Transverse colon (tissue), 4 donors: ENCODE data around the gene CDIPT.

Experiments used
- CTCF ChIP-seq, 5 experiments: fragments of 200-600 bp in 3 of 5; fragments of 450-650 bp in 2 of 5; sonication (generic) in 3 of 5; IDR thresholded peaks; 1 replicate in 2 of 5; 2 replicates in 3 of 5; pipeline ENCODE4 v1.5.1; 2016 to 2017; ENCODE audit warnings: antibody characterized with exemption in 5 of 5, inconsistent platforms in 3 of 5, mild to moderate bottlenecking in 2 of 5, moderate library complexity in 1 of 5
- POLR2A ChIP-seq: fragments of 450-650 bp; IDR thresholded peaks from one replicate; pipeline ENCODE4 v1.6.1; 2016; ENCODE audit warnings: antibody characterized with exemption, mild to moderate bottlenecking, moderate library complexity
- POLR2AphosphoS5 ChIP-seq, 3 donors: sonication (generic); formaldehyde crosslinking; IDR thresholded peaks; one replicate each; pipeline ENCODE4 v1.6.1; 2016; ENCODE audit warnings: antibody characterized with exemption in 3 of 3

DNA sequence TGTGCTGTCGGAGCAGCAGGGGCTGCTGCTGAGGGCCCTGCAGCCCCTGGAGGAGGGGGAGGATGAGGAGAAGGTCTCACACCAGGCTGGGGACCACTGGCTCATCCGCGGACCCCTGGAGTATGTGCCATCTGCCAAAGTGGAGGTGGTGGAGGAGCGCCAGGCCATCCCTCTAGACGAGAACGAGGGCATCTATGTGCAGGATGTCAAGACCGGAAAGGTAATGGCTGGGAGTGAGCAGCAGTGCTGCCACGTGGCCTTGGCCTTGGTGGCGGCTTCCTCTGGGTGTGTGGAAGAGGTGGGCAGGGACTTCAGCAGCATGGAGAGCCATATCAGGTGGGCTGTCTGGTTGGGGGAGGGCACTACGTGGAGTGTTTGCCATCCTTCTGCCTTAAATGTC lies 22.8 kb downstream of the CDIPT start:
- TF ChIP-seq CTCF (IDR thresholded peaks at IDR 0.05): no peak
- no peak for TF ChIP-seq POLR2A
- no peak for TF ChIP-seq POLR2AphosphoS5 (IDR thresholded peaks at IDR 0.05)
